Measurements from ENCODE around the gene PAGE3. TPM values are rescaled to one million over a fixed set of nuclear protein-coding genes. Genes with fewer than 3 reads are reported as not detected.

The PAGE3 gene, protein sequence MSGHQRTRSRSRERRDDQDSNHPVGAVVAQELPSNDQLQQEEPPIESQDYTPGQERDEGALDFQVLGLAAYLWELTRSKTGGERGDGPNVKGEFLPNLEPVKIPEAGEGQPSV
- total RNA-seq: not detected

DNA sequence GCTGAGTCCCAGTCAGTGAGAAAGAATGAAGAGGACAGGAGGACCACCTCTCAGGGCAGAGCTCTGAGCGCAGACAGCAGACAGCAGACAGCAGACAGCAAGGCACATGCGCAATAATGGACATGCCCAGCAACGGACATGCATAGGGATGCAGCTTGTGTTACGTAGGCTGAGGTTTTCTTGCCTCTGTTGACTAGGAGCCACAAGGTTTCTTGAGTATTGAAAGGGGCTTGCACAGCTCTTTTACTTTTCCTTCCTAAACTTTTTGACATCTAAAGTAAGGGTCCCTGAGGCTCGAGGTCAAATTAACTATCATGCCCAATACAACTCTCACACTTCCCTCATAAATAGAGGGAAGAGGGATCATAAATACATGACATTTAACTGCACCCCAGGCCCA, at the start of gene PAGE3:
Gene PAGE3, minus strand, starts transcription at position 101 of the 400 bp plus-strand sequence. CDS start 1,013 bp downstream, outside the sequence.
- DNase-seq (ENCODE audit: low spot score): no peak
- ATAC-seq: no peak
- intact Hi-C loops (cut with DNase I): no loop called here

DNA sequence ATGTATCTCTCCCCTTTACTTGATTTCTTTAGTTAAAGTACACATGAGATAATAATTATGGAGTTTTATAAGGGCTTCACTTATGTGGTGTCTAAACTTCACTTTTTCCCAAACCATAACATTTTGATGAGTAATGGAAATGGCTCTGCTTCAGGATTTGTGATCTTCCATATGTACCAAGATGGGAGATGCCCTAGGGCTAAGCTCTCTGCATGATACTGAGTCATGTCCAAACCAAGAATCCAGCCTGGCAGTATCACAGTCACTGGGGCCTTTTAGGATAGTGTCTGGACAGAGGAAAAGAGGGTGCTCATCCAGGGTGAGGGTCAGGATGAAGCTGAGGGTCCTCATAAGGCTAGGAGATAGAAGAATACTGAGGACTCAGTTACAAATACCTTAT, 47.9 kb upstream of the PAGE3 start:
- intact Hi-C loops (cut with DNase I): no loop called here
- ATAC-seq (no peak), DNase-seq (ENCODE audit: low spot score) (no peak)

DNA sequence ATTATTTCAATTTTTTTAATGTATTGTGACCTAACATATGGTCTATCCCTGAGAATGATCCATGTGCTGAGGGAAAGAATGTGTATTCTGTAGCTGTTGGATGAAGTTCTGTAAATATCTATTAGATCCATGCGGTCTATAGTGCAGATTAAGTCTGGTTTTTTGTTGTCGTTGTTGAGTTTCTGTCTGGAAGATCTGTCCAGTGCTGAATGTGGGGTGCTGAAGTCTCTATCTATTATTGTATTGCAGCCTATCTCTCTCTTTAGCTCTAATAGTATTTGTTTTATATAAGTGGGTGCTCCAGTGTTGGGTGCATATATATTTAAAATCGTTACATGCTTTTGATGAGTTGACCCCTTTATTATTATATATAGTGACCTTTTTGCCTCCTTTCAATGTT, 26.2 kb upstream of the PAGE3 start:
- intact Hi-C loops (cut with DNase I): no loop called here
- DNase-seq (ENCODE audit: low spot score) (no peak), ATAC-seq (no peak)

DNA sequence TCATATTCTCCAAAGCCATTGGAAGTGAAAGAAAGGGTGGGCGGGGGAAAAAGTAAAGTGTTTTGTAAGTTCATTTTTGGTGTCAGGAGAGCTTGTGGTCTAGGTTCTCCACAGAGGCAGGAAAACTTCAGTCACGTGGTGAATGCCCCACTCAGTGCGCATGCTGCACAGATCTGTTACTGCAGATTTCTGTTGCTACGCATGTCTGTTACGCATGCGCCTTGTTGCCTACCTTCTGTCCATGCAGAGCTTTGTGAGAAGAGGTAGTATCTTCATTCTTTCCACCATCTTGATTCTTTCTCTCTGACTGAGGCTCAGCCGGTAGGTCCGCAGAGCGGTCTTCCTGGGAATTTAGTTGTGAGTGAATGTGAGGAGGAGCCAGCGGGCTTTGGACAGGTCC, 15.1 kb upstream of the PAGE3 start:
- intact Hi-C loops (cut with DNase I): no loop called here

DNA sequence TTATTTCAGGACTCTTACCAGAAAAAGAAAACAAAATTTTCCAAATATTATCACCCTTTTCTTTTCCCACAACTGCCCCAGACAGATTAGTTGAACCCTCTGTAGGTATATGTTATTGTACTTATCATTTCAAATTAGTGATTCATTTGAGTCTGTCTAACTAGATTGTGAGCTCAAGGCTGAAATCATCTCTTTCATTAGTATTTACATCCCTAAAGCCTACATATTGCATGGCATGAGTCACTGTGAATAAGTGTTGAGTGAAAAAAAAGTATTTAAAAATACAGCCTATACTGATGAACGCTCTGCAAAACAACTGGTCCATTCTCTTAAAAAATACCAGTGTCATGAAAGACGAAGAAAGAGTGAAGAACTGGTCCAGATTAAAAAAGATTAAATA, 3.9 kb downstream of the PAGE3 start:
- DNase-seq (ENCODE audit: low spot score): no peak
- no peak for ATAC-seq
- intact Hi-C loops (cut with DNase I): no loop called here

More for the DNA sequence above, 15.1 kb upstream of the PAGE3 start:
- DNase-seq (ENCODE audit: low spot score) (no peak), ATAC-seq (no peak)

DNA sequence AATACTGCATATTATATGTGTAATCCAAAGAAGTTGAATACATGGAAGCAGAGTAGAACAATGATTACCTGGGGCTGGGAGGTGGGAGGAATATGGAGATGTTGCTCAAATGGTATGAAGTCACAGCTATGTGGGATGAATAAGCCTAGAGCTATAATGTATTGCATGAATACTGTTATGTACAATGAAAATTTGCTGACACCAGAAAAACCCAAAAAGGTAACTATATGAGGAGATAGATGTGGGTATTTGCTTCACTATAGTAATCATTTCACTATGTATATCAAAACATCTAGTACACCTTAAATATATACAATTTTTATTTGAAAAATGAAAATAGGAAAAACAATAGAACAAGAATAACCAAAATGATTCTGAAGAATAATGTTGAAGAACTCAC, 11.2 kb downstream of the PAGE3 start:
- ATAC-seq (no peak), DNase-seq (ENCODE audit: low spot score) (no peak)
- intact Hi-C loops (cut with DNase I): no loop called here

DNA sequence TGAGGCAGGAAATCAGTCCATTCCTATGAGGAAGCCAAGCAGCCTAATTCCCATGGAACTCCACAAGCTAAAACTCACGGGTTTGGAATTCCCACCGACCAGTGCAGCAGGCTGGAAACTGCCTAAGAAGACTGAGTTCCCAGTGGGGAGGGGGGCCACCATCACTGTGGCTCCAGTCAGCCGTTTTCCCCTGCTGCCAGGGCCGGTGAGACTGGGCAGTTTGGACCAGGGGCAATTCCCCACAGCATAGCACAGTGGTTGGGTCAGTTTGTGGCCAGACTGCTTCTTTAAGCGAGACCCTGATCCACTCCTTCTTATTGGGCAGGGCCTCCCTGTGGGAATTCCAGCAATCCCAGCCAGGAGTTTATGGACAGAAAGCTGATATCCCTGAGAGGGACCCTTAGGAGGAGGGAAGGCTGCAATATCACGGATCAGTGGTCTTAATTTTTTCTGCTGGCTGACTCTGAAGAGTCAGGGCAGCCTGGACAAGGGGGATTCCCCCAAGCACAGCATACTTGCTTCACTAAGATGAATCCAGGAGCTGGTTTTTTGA, 23.9 kb downstream of the PAGE3 start:
- intact Hi-C loops (cut with DNase I): no loop called here
- DNase-seq (ENCODE audit: low spot score): no peak

DNA sequence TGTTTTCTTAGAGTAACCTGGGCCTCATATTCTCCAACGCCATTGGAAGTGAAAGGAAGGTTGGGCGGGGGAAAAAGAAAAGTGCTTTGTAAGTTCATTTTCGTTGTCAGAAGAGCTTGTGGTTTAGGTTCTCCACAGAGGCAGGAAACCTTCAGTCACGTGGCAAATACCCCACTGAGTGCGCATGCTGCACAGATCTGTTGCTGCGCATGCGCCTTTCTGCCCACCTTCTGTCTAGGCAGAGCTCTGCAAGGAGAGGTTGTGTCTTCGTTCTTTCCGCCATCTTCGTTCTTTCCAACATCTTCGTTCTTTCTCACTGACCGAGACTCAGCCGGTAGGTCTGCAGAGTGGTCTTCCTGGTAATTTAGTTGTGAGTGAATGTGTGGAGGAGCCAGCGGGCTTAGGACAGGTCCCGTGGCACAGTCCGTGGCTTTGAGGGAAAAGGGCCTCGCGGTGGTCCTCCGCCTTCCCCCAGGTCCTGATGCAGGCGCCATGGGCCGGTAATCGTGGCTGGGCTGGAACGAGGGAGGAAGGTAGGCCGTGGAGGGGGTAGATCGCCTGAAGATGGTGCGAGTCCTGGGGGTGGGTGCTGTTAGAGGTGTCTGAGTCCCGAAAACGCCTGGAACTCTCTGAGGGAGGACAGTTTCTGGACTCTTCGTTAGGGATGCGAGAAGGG, 44.5 kb downstream of the PAGE3 start, which contains the start of gene PAGE5:
Gene PAGE5, plus strand, starts transcription at position 228 of the 676 bp plus-strand sequence. CDS start 1,037 bp downstream, outside the sequence.
- ATAC-seq (no peak), DNase-seq (ENCODE audit: low spot score) (no peak)
- intact Hi-C loops (cut with DNase I): no loop called here

More for the DNA sequence above, 23.9 kb downstream of the PAGE3 start:
- ATAC-seq: no peak

DNA sequence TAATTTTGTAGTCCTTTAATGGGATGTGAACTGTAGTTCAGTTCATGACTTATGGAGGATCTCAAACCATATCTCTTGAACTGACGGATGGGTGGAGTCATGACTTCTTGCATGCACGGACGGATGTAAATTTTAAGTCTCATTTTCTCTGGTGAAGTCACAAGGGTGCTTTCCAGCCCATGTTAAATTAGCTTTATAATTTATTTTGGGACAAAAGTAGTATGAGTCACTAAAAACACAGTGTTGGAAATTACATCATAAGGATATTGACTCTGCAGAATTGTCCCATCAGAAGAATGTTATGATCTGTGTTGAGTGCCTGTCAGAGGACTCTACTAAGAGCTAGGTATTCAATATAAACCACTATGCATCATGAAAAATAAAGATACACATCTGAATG, 51.3 kb downstream of the PAGE3 start:
- ATAC-seq (no peak), DNase-seq (ENCODE audit: low spot score) (no peak)
- intact Hi-C loops (cut with DNase I): no loop called here

DNA sequence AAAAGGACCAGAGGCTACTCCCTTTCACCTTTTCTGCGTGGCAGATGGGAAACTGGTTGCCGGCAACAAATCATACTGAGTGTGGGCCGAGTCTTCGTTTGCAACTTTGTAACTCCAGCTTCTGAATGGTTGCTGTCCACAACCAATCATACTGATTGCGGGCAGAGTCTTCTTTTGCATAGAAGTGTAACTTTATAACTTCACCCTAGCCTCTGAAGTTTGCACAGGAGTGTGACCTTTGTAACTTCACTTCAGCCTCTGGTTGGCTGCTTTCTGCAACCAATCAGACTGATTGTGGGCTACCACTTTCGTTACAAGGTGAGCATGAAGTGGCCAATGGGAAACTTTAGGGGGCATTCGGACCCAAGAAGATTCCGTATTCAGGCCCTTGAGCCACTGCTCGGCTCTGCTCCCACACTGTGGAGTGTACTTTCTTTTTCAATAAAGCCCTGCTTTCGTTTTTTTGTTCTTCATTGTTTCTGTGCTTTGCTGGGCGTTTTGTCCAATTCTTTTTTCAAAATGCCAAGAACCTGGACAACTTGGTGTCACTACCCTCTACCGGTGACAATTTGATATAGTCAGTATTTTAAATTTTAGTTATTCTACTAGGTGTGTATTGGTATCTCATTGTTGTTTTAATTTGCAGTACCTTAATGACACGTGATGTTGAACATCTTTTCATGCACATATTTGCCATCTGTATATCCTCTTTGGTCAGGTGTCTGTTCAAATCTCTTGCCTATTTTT, 53.6 kb downstream of the PAGE3 start:
- intact Hi-C loops (cut with DNase I): no loop called here
- ATAC-seq (no peak), DNase-seq (ENCODE audit: low spot score) (no peak)

Other genes starting within 250 kb of the PAGE3 start
- gene ALAS2, start 233.9 kb downstream of the PAGE3 start, total RNA-seq: 65.2 TPM
- gene PAGE2B, start 189.9 kb downstream of the PAGE3 start, total RNA-seq: not detected
- gene PAGE2, start 175.9 kb downstream of the PAGE3 start, total RNA-seq: not detected
- gene PAGE5, start 44.6 kb downstream of the PAGE3 start, total RNA-seq: not detected
- gene MAGEH1, start 187.2 kb upstream of the PAGE3 start, total RNA-seq: 37.0 TPM
- gene USP51, start 224.9 kb upstream of the PAGE3 start, total RNA-seq: 3.6 TPM